Measurements from ENCODE around the gene C4orf50. TPM values are rescaled to one million over a fixed set of nuclear protein-coding genes. Genes with fewer than 3 reads are reported as not detected.

C4orf50 gene
- total RNA-seq, 4 donors from 2014 or later: under 0.01 to 0.16 (median under 0.01) TPM

GRCh38 chr4:6033381-6033780 is 15.2 kb upstream of the C4orf50 start:
- no peak for TF ChIP-seq CTCF (IDR thresholded peaks at IDR 0.05; ENCODE audit: low read depth)

- no peak for TF ChIP-seq CTCF (IDR thresholded peaks at IDR 0.05; ENCODE audit: low read depth)
These were observed 14.3 kb upstream of the C4orf50 start for GRCh38 chr4:6032249-6033244.

GRCh38 chr4:6031846-6032245 is 13.6 kb upstream of the C4orf50 start:
- TF ChIP-seq CTCF (IDR thresholded peaks at IDR 0.05; ENCODE audit: low read depth): no peak

DNA sequence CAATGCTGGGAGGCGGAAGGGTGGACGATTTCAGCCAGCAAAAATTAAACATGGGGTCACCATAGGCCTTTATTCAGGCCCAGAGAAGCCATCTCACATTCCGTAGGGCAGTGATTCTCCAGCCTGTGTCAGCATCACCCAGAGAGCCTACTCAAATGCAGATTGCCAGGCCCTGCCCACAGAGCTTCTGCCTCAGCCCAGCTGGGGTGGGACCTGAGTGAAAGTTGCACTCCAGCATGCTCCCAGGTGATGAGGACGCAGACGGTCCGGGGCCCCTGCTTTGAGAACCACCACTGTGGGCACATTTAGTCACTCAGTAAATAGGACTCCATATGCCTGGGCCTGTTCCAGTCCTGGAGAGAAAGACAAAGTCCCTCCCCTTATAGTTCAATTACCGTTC is 12.4 kb upstream of the C4orf50 start:
- TF ChIP-seq CTCF (IDR thresholded peaks at IDR 0.05; ENCODE audit: low read depth): no peak

DNA sequence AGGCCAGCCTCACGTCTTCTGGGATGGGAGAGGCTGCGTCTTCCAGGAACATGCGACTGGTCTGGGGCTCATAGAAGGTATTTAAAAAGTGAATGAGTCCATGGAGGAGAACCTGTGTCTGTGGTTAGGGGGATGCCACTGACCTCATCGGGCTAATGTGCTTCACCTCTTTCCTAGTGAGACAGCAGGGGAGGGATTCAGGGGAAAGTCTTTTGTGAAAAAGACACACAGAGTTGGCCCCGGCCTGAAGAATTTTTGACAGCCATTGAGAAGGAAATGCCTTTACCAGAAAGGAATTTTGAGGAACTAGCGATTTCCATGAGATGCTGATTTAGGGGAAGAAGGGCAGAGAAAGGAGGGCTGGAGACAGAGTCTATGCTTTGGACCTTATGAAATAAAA is 11.0 kb upstream of the C4orf50 start:
- TF ChIP-seq CTCF (IDR thresholded peaks at IDR 0.05; ENCODE audit: low read depth): no peak

GRCh38 chr4:6028168-6028567 is 9.9 kb upstream of the C4orf50 start:
- no peak for TF ChIP-seq CTCF (IDR thresholded peaks at IDR 0.05; ENCODE audit: low read depth)

DNA sequence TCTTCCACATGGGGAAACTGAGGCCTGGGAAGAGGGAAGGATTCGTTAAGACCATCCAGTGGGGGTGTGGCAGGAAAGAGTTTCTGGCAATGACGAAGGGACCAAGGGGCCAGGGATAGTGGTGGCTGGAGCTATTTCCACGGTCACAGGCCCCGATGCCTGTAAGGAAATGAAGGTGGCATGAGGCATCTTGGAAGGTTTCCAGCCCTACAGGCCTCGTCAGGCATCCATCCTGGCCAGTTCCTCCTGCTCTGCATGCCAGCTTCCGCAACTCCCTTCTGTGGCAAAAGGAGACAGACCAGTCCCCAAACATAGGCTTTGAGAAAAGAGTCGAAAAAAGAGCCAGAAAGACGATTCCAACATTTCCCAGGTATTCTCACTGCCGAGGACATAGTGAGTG is 9.2 kb upstream of the C4orf50 start:
- TF ChIP-seq CTCF (IDR thresholded peaks at IDR 0.05; ENCODE audit: low read depth): no peak

Measured in subcutaneous adipose tissue (tissue), 4 donors.